ENCODE results near the gene KPNB1. TPM values are rescaled to one million over a fixed set of nuclear protein-coding genes. Genes with fewer than 3 reads are reported as not detected.

The KPNB1 gene
- total and polyA plus RNA-seq, 2 of the 8 experiments (the other 6 are each of a cell fraction or from before 2014, with no cell fraction given): 171 to 625 TPM

DNA sequence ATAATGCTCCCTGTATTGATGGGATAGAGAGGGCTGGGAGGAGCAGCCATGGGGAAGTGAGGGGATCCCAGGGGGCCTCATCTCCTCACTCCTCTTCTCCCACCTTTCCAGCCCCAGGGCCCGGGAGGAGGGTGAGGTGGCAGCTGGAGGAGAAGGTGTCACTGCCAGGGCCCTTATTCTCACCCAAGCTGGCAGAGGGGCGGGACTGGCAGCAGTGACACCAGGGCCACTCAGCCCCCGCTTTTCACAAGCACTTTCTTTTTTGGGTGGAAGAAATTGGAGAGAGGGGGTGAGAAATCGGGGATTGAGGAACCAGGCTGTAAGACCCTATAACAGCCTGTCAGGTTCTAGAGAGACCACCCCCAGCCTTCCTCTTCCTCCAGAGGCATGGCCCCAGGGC lies 81.0 kb downstream of the KPNB1 start:
- no peak overlapping the region for H2AFZ ChIP-seq (ENCODE audit: low read length)
- FAIRE-seq (no peak), DNase-seq (ENCODE audit: low read depth in 1 of 2, low spot score in 2 of 2) (no peak)
- no peak overlapping the region for H2BK120ac ChIP-seq (replicated peaks; ENCODE audit: low read depth, low read length)
- no peak overlapping the region for H3K27ac ChIP-seq (ENCODE audit: low read depth, low read length)
- H3K79me1 ChIP-seq (ENCODE audit: low read depth, low read length): no peaks in the 10 kb centered on the region
- H3K4ac ChIP-seq (replicated peaks; ENCODE audit: insufficient read length, low read depth, low read length): no peak overlapping the region
- no peak overlapping the region for H3K14ac ChIP-seq (ENCODE audit: insufficient read length)
- POLR2A ChIA-PET (ENCODE audit: partially characterized antibody): interaction anchor here (1.0 to 2.2 kb wide), 4 partner anchors 11 to 38 kb away, joined by 3 to 8 read pairs (median 3); no protein-coding TSS in a partner anchor
- CTCF ChIA-PET (ENCODE audit: partially characterized antibody): interaction anchor here (0.9 to 24.7 kb wide), 5 partner anchors 11 to 45 kb away, joined by 3 to 441 read pairs (median 7); partner anchors contain the start of gene TBKBP1
- H3K9me3 ChIP-seq (ENCODE audit: insufficient read depth in 2 of 2, low read depth in 1 of 2, low read length in 1 of 2): no peaks in the 10 kb centered on the region
- peaks cover 0 to 13% (median 2%) of the 10 kb centered on the region in 4 experiments; a peak in 2 of 7 replicates for H3K4me1 ChIP-seq (replicated peaks in 1 of 4; ENCODE audit: control insufficient read depth in 3 of 4, insufficient read depth in 4 of 4, low read length in 3 of 4)
- H3K4me2 ChIP-seq (ENCODE audit: insufficient read depth in 1 of 2, low read depth in 2 of 2, low read length in 2 of 2): no peak overlapping the region
- H2BK12ac ChIP-seq (ENCODE audit: low read depth, low read length): no peak overlapping the region
- peaks cover 9% of the 10 kb centered on the region for H3K23me2 ChIP-seq (ENCODE audit: low read depth, low read length)
- H4K20me1 ChIP-seq (replicated peaks in 1 of 2; ENCODE audit: control insufficient read depth in 1 of 2, insufficient read depth in 2 of 2, low read length in 2 of 2): peaks cover 0 to 2% of the 10 kb centered on the region in 2 experiments
- no peak overlapping the region for H2AK5ac ChIP-seq (ENCODE audit: low read depth, low read length)
- H2BK5ac ChIP-seq (ENCODE audit: low read depth, low read length): no peak overlapping the region
- H3K27me3 ChIP-seq (replicated peaks in 1 of 4; ENCODE audit: control insufficient read depth in 3 of 4, extremely low read depth in 1 of 4, insufficient read depth in 3 of 4, low read length in 3 of 4): peaks cover 28 to 50% (median 46%) of the 10 kb centered on the region in 4 experiments
- H2BK15ac ChIP-seq (ENCODE audit: low read length): no peak overlapping the region
- no peak overlapping the region for H2BK20ac ChIP-seq (ENCODE audit: low read length)
- H3K4me3 ChIP-seq (ENCODE audit: extremely low read depth in 1 of 4, insufficient read depth in 2 of 4, low read depth in 3 of 4, low read length in 4 of 4): no peak overlapping the region
- H3K79me2 ChIP-seq (ENCODE audit: control insufficient read depth in 1 of 2, insufficient read depth in 2 of 2, low read length in 2 of 2): no peaks in the 10 kb centered on the region
- no peak overlapping the region for H4K8ac ChIP-seq (ENCODE audit: extremely low read depth, insufficient read depth, low read length)
- no peak overlapping the region for H4K5ac ChIP-seq (ENCODE audit: insufficient read length, low read depth, low read length)
- peaks cover 0 to 4% (median 0%) of the 10 kb centered on the region in 4 experiments; a peak in 1 of 8 replicates for H3K36me3 ChIP-seq (ENCODE audit: control insufficient read depth in 2 of 4, insufficient read depth in 4 of 4, low read length in 3 of 4)
- H3K18ac ChIP-seq (ENCODE audit: extremely low read depth, low read length): no peak overlapping the region
- H3K9ac ChIP-seq (replicated peaks in 1 of 4; ENCODE audit: extremely low read depth in 1 of 4, low read depth in 3 of 4, low read length in 3 of 4): no peak overlapping the region
- no peak overlapping the region for H4K91ac ChIP-seq (replicated peaks; ENCODE audit: insufficient read length, low read length)
- H3K23ac ChIP-seq (ENCODE audit: insufficient read length): no peak overlapping the region
- no peak overlapping the region for H3K56ac ChIP-seq (replicated peaks; ENCODE audit: insufficient read length, low read depth, low read length)
- WGBS, 2 experiments (ENCODE audit: extremely low coverage in 1 of 2, insufficient coverage in 1 of 2, insufficient read length in 1 of 2, insufficient replicate concordance in 2 of 2, low coverage in 1 of 2, low lambda C conversion rate in 2 of 2, missing lambda C conversion rate in 1 of 2): 82% methylated on average over 4 of the region's 4 CpGs; no CpG with 5 or more reads in 1 of the 2 experiments
- TF ChIP-seq TAF7 (optimal IDR thresholded peaks at IDR 0.05; ENCODE audit: borderline replicate concordance, low read depth, low read length) (no peak), MAX (IDR thresholded peaks at IDR 0.05) (no peak), TEAD4 (IDR thresholded peaks at IDR 0.05; ENCODE audit: low read depth, low read length) (no peak), HDAC2 (IDR thresholded peaks at IDR 0.05; ENCODE audit: borderline replicate concordance in 1 of 2, low read depth in 2 of 2, low read length in 2 of 2) (no peak), ATF3 (IDR thresholded peaks at IDR 0.05; ENCODE audit: insufficient read depth, low read depth, low read length) (no peak), SIRT6 (IDR thresholded peaks at IDR 0.05; ENCODE audit: low read length) (no peak), NANOG (IDR thresholded peaks at IDR 0.05; ENCODE audit: insufficient read depth, low read depth, low read length, poor library complexity, severe bottlenecking) (no peak), KDM1A (IDR thresholded peaks at IDR 0.05; ENCODE audit: borderline replicate concordance, low read length) (no peak), RFX5 (IDR thresholded peaks at IDR 0.05; ENCODE audit: borderline replicate concordance, low read depth, low read length) (no peak), NRF1 (IDR thresholded peaks at IDR 0.05; ENCODE audit: low read depth, low read length) (no peak), FOSL1 (IDR thresholded peaks at IDR 0.05; ENCODE audit: insufficient read depth, low read depth, low read length) (no peak), KDM5A (IDR thresholded peaks at IDR 0.05; ENCODE audit: low read length) (no peak), PHF8 (conservative IDR thresholded peaks at IDR 0.05; ENCODE audit: low read depth, low read length) (no peak)
